CD4-positive, alpha-beta T cell (primary cell): Measurements from ENCODE around the gene GANC. TPM values are rescaled to one million over a fixed set of nuclear protein-coding genes. Genes with fewer than 3 reads are reported as not detected.

Experiments used
- ATAC-seq: fragments of 200-7000 bp; cut with Tn5 transposase; one replicate; pipeline ENCODE4 v1.10.0; 2022; ENCODE audit warnings: mild to moderate bottlenecking; ENCODE audit not compliant: poor library complexity
- CTCF ChIA-PET: fragments of 350-600 bp; sonication (Branson Sonifier 250); formaldehyde crosslinking; loops from one replicate; lab custom pipeline; 2021; ENCODE audit warnings: antibody characterized with exemption, inconsistent platforms; lab: Charles Lee
- POLR2A ChIA-PET: fragments of 350-600 bp; sonication (Branson Sonifier 250); formaldehyde crosslinking; loops from one replicate; lab custom pipeline; 2021; ENCODE audit warnings: antibody characterized with exemption, inconsistent platforms; lab: Charles Lee
- DNase-seq, 14 experiments: peaks; one replicate each; pipeline ENCODE4 v3.0.0-alpha.2; 2013 to 2020; ENCODE audit warnings: mixed read lengths in 2 of 14
- H3K27ac ChIP-seq, 2 donors: one replicate each; pipeline versions ENCODE4 v1.5.1 to v1.7.0; 2013; ENCODE audit warnings: low read length in 2 of 2, low read depth in 1 of 2, mild to moderate bottlenecking in 1 of 2
- H3K27me3 ChIP-seq, 2 experiments: 1 replicate in 1 of 2; 2 replicates in 1 of 2; pipeline versions ENCODE4 v1.6.1 to v1.7.0; 2013; ENCODE audit warnings: low read length in 2 of 2, control low read depth in 1 of 2, mild to moderate bottlenecking in 1 of 2, moderate library complexity in 1 of 2; ENCODE audit not compliant: insufficient read depth in 2 of 2, control insufficient read depth in 1 of 2
- H3K36me3 ChIP-seq: one replicate; pipeline ENCODE4 v1.6.1; 2013; ENCODE audit warnings: low read length, control low read depth; ENCODE audit not compliant: insufficient read depth
- H3K4me1 ChIP-seq: one replicate; pipeline ENCODE4 v1.6.1; 2013; ENCODE audit warnings: low read length, control low read depth; ENCODE audit not compliant: insufficient read depth
- H3K4me3 ChIP-seq: one replicate; pipeline ENCODE4 v1.5.1; 2013; ENCODE audit warnings: mild to moderate bottlenecking, low read length, moderate library complexity
- H3K9me3 ChIP-seq, 2 experiments: 1 replicate in 1 of 2; 2 replicates in 1 of 2; pipeline versions ENCODE4 v1.6.1 to v1.7.0; 2013; ENCODE audit warnings: low read length in 2 of 2, mild to moderate bottlenecking in 2 of 2, control low read depth in 1 of 2, moderate library complexity in 1 of 2; ENCODE audit not compliant: control insufficient read depth in 1 of 2, insufficient read depth in 1 of 2
- H3K27ac Mint-ChIP-seq: one replicate; pipeline ENCODE4 v1.8.0; 2020; ENCODE audit warnings: mixed read lengths
- H3K27me3 Mint-ChIP-seq: one replicate; pipeline ENCODE4 v1.8.0; 2021; ENCODE audit warnings: mixed read lengths
- H3K36me3 Mint-ChIP-seq: one replicate; pipeline ENCODE4 v1.8.0; 2021; ENCODE audit warnings: low read depth, mixed read lengths
- H3K4me1 Mint-ChIP-seq: one replicate; pipeline ENCODE4 v1.8.0; 2021; ENCODE audit warnings: low read depth, mixed read lengths
- H3K4me3 Mint-ChIP-seq: one replicate; pipeline ENCODE4 v1.8.0; 2020; ENCODE audit warnings: mild to moderate bottlenecking, mixed read lengths
- H3K9me3 Mint-ChIP-seq: one replicate; pipeline ENCODE4 v1.8.0; 2020; ENCODE audit warnings: mixed read lengths
- intact Hi-C, 2 experiments: fragments of 100-400 bp; cut with DNase I in 1 of 2; cut with micrococcal nuclease in 1 of 2; formaldehyde crosslinking; loops; one replicate each; pipeline versions ENCODE4 v1.15.1 to v1.9.0; 2023 to 2025; cut with DNase I, micrococcal nuclease
- total RNA-seq, 174 experiments: library from RNA in 2 of 174; stranded (reverse) in 2 of 174; gene quantifications; one replicate each; pipeline ENCODE4 v1.2.3 and lab custom pipeline; 2021 to 2026
- TF ChIP-seq, protein P1 (sequence below): fragments of 200-600 bp; IDR thresholded peaks from one replicate; pipeline ENCODE4 v1.8.0; 2022; ENCODE audit warnings: antibody characterized with exemption, mild to moderate bottlenecking

Gene GANC
- total RNA-seq, 2 experiments from 2014 or later = 22.3 to 23.9 TPM

DNA sequence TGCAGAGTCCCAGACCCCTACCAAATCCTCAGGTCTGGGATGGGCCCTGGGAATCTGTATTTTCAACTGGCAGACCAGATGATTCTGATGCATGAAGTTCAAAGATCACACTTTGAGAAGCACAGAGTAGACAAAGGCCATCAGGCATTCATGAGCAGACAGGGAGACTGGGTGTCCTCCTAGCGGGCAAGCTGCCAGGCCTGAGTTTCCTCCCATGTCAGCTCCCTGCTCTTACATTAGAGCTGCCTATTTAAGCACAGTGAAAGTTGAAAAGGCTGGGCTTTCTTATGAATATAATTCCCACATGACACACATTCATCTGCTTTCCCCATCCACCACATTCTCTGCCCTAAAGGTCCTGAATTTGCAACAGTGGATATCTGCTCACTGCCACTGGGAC, 100.3 kb downstream of the GANC start:
- ATAC-seq (no peak), DNase-seq (no peak)
- Histone ChIP-seq H3K4me3 (no peak overlapping the region), H3K27ac (no peak overlapping the region), H3K27me3 (no peaks in the 10 kb centered on the region), H3K4me1 (no peaks in the 10 kb centered on the region), H3K9me3 (no peaks in the 10 kb centered on the region), H3K36me3 (no peaks in the 10 kb centered on the region)
- H3K9me3 Mint-ChIP-seq = no peaks in the 10 kb centered on the region
- no peak overlapping the region for H3K4me3 Mint-ChIP-seq
- peaks cover 14% of the 10 kb centered on the region for H3K36me3 Mint-ChIP-seq
- CTCF ChIA-PET = no interaction called here
- H3K27me3 Mint-ChIP-seq = no peaks in the 10 kb centered on the region
- POLR2A ChIA-PET = no interaction called here
- intact Hi-C loops = no loop called here
- TF ChIP-seq, protein P1, sequence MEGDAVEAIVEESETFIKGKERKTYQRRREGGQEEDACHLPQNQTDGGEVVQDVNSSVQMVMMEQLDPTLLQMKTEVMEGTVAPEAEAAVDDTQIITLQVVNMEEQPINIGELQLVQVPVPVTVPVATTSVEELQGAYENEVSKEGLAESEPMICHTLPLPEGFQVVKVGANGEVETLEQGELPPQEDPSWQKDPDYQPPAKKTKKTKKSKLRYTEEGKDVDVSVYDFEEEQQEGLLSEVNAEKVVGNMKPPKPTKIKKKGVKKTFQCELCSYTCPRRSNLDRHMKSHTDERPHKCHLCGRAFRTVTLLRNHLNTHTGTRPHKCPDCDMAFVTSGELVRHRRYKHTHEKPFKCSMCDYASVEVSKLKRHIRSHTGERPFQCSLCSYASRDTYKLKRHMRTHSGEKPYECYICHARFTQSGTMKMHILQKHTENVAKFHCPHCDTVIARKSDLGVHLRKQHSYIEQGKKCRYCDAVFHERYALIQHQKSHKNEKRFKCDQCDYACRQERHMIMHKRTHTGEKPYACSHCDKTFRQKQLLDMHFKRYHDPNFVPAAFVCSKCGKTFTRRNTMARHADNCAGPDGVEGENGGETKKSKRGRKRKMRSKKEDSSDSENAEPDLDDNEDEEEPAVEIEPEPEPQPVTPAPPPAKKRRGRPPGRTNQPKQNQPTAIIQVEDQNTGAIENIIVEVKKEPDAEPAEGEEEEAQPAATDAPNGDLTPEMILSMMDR = no peak
- no peak overlapping the region for H3K27ac Mint-ChIP-seq
- no peaks in the 10 kb centered on the region for H3K4me1 Mint-ChIP-seq

DNA sequence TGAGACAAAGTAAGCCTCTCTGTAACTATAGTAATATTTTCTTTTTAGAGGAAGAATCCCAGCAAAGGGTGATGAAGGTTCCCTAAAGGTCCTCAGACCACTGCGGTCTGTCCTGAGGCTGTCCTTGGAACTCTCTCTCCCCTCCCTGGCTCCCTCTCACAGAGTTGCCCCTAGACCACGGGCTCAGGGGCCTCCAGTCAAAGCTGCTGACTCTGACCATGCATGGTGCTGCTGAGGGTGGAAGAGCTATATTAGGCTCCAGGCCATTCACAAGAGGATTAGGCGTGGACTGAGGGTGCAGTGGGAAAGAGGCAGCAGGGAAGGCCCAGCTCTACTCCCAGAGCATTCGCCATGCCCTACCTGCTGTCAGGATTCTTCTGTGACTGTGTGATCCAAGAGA, 100.9 kb downstream of the GANC start:
- Histone ChIP-seq H3K4me3 (no peak overlapping the region), H3K27ac (no peak overlapping the region), H3K27me3 (no peaks in the 10 kb centered on the region), H3K9me3 (no peaks in the 10 kb centered on the region), H3K36me3 (no peaks in the 10 kb centered on the region), H3K4me1 (no peaks in the 10 kb centered on the region)
- H3K27me3 Mint-ChIP-seq = no peaks in the 10 kb centered on the region
- DNase-seq (no peak), ATAC-seq (no peak)
- H3K4me3 Mint-ChIP-seq = no peak overlapping the region
- intact Hi-C loops = no loop called here
- CTCF ChIA-PET = no interaction called here
- TF ChIP-seq, protein P1 = no peak
- POLR2A ChIA-PET = interaction anchor here (0.6 kb wide), 1 partner anchor 11 kb away, joined by 3 read pairs; no protein-coding TSS in a partner anchor
- H3K27ac Mint-ChIP-seq = no peak overlapping the region
- peaks cover 18% of the 10 kb centered on the region for H3K36me3 Mint-ChIP-seq
- H3K9me3 Mint-ChIP-seq = no peaks in the 10 kb centered on the region
- H3K4me1 Mint-ChIP-seq = no peaks in the 10 kb centered on the region

DNA sequence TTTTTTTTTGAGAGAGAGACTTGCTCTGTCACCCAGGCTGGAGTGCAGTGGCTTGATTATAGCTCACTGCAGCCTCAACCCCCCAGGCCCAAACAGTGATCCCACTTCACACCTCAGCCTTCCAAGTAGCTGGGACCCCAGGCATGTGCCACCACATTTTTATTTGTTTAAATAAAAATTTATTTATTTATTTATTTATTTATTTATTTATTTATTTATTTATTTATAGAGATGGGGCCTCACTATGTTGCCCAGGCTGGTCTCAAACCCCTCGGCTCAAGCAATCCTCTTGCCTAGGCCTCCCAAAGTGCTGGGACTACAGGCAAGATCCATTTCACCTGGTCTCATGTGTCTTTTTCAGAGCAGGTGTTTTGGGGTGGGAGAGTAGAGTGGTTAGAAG, 101.8 kb downstream of the GANC start:
- Histone ChIP-seq H3K36me3 (no peaks in the 10 kb centered on the region), H3K4me3 (no peak overlapping the region), H3K27me3 (no peaks in the 10 kb centered on the region), H3K9me3 (peaks cover 0 to 2% of the 10 kb centered on the region in 2 experiments), H3K27ac (no peak overlapping the region), H3K4me1 (no peaks in the 10 kb centered on the region)
- ChIA-PET CTCF (no interaction called here), POLR2A (no interaction called here)
- peaks cover 26% of the 10 kb centered on the region for H3K36me3 Mint-ChIP-seq
- intact Hi-C loops = no loop called here
- H3K4me3 Mint-ChIP-seq = no peak overlapping the region
- DNase-seq (no peak), ATAC-seq (no peak)
- H3K4me1 Mint-ChIP-seq = no peaks in the 10 kb centered on the region
- no peak overlapping the region for H3K27ac Mint-ChIP-seq
- H3K27me3 Mint-ChIP-seq = no peaks in the 10 kb centered on the region
- peaks cover 3% of the 10 kb centered on the region for H3K9me3 Mint-ChIP-seq
- TF ChIP-seq, protein P1 = no peak
